Measurements from ENCODE around the gene PPME1. TPM values are rescaled to one million over a fixed set of nuclear protein-coding genes. Genes with fewer than 3 reads are reported as not detected.

PPME1 gene
- polyA plus RNA-seq, 3 donors = 5.2 to 12.2 (median 8.9) TPM

GRCh38 chr11:74278721-74279161 lies 107.7 kb downstream of the PPME1 start:
- no peaks in the 10 kb centered on the region for H3K9me3 ChIP-seq (replicated peaks in 1 of 2; ENCODE audit: control insufficient read depth in 1 of 2, insufficient read depth in 1 of 2, low read length in 2 of 2)
- H3K36me3 ChIP-seq (replicated peaks in 1 of 2; ENCODE audit: control insufficient read depth in 1 of 2, insufficient read depth in 2 of 2, low read length in 2 of 2) = no peaks in the 10 kb centered on the region
- no peak overlapping the region for H3K27ac ChIP-seq (ENCODE audit: low read depth in 1 of 2, low read length in 2 of 2)
- no peaks in the 10 kb centered on the region for H3K36me3 Mint-ChIP-seq
- DNase-seq = no peak
- no peak overlapping the region for H3K4me2 ChIP-seq (replicated peaks; ENCODE audit: extremely low read depth, low read length, poor library complexity, severe bottlenecking)
- no peaks in the 10 kb centered on the region for H3K9me3 Mint-ChIP-seq
- no peaks in the 10 kb centered on the region for H4K20me1 ChIP-seq (ENCODE audit: insufficient read depth, low read length)
- H3K4me1 Mint-ChIP-seq = no peaks in the 10 kb centered on the region
- no peaks in the 10 kb centered on the region for H3K4me1 ChIP-seq (ENCODE audit: control insufficient read depth in 1 of 2, insufficient read depth in 2 of 2, low read length in 2 of 2)
- H3K27me3 Mint-ChIP-seq (ENCODE audit: low read depth in 3 of 3) = peaks cover 2 to 3% (median 3%) of the 10 kb centered on the region in 3 donors
- no CpG with 5 or more reads among the region's 1 CpG for WGBS (ENCODE audit: insufficient coverage)
- H3K4me3 Mint-ChIP-seq = no peak overlapping the region
- no peaks in the 10 kb centered on the region for H3K79me2 ChIP-seq (ENCODE audit: insufficient read depth, low read length)
- no peak overlapping the region for H3K27ac Mint-ChIP-seq
- H3K4me3 ChIP-seq (replicated peaks in 1 of 3; ENCODE audit: low read depth in 2 of 3, low read length in 3 of 3) = no peak overlapping the region
- intact Hi-C loops (cut with micrococcal nuclease) = no loop called here
- H2AFZ ChIP-seq (ENCODE audit: insufficient read depth, low read depth, low read length, poor library complexity, severe bottlenecking) = no peak overlapping the region
- H3K9ac ChIP-seq (ENCODE audit: insufficient read depth, low read length, poor library complexity, severe bottlenecking) = no peak overlapping the region
- no peaks in the 10 kb centered on the region for H3K27me3 ChIP-seq (ENCODE audit: control insufficient read depth in 2 of 2, insufficient read depth in 2 of 2, low read length in 2 of 2)
- TF ChIP-seq CTCF (IDR thresholded peaks at IDR 0.05) = no peak

GRCh38 chr11:74279256-74279655 lies 108.2 kb downstream of the PPME1 start:
- Mint-ChIP-seq H3K27me3 (ENCODE audit: low read depth in 3 of 3) (peaks cover 0 to 3% (median 3%) of the 10 kb centered on the region in 3 donors), H3K4me3 (no peak overlapping the region), H3K4me1 (no peaks in the 10 kb centered on the region), H3K36me3 (no peaks in the 10 kb centered on the region), H3K9me3 (no peaks in the 10 kb centered on the region), H3K27ac (no peak overlapping the region)
- Histone ChIP-seq H3K9me3 (replicated peaks in 1 of 2; ENCODE audit: control insufficient read depth in 1 of 2, insufficient read depth in 1 of 2, low read length in 2 of 2) (no peaks in the 10 kb centered on the region), H3K27me3 (ENCODE audit: control insufficient read depth in 2 of 2, insufficient read depth in 2 of 2, low read length in 2 of 2) (no peaks in the 10 kb centered on the region), H4K20me1 (ENCODE audit: insufficient read depth, low read length) (no peaks in the 10 kb centered on the region), H3K4me1 (ENCODE audit: control insufficient read depth in 1 of 2, insufficient read depth in 2 of 2, low read length in 2 of 2) (no peaks in the 10 kb centered on the region), H3K9ac (ENCODE audit: insufficient read depth, low read length, poor library complexity, severe bottlenecking) (no peak overlapping the region), H2AFZ (ENCODE audit: insufficient read depth, low read depth, low read length, poor library complexity, severe bottlenecking) (peak overlapping the region; percentile 3), H3K36me3 (replicated peaks in 1 of 2; ENCODE audit: control insufficient read depth in 1 of 2, insufficient read depth in 2 of 2, low read length in 2 of 2) (no peaks in the 10 kb centered on the region), H3K4me3 (replicated peaks in 1 of 3; ENCODE audit: low read depth in 2 of 3, low read length in 3 of 3) (no peak overlapping the region), H3K27ac (ENCODE audit: low read depth in 1 of 2, low read length in 2 of 2) (no peak overlapping the region), H3K79me2 (ENCODE audit: insufficient read depth, low read length) (no peaks in the 10 kb centered on the region), H3K4me2 (replicated peaks; ENCODE audit: extremely low read depth, low read length, poor library complexity, severe bottlenecking) (no peak overlapping the region)
- intact Hi-C loops (cut with micrococcal nuclease) = no loop called here
- TF ChIP-seq CTCF (IDR thresholded peaks at IDR 0.05) = no peak
- no CpG with 5 or more reads among the region's 5 CpGs for WGBS (ENCODE audit: insufficient coverage)
- DNase-seq = no peak

Data from CD14-positive monocyte (primary cell).